HG03439 (cell line): Measurements from ENCODE around the gene HERC3.

Source experiments
- ATAC-seq: cut with Tn5 transposase; IDR thresholded peaks from one replicate; pipeline ENCODE4 v1.9.1; 2021; ENCODE audit warnings: mild to moderate bottlenecking, moderate library complexity; ENCODE audit not compliant: unreplicated experiment

Gene HERC3

DNA sequence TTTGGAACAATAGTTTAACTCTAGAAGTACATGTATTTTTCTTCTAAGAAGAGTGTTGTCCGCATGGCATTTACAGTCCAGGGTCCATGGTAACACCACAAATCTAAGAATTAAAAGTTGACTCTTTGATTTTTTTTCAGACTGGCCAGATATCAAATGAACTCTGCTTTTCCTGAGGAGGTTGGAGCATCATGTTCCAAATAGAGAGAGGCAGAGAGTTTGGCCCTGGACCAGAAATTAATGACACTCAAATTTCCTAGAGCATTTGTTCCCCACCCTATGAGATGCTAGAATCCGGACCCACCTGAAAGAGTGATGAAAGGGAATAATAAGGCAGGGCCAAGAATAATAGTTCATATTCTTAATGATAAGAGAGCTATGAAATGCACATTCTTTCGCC is 152.3 kb downstream of the HERC3 start:
- no peak for ATAC-seq

DNA sequence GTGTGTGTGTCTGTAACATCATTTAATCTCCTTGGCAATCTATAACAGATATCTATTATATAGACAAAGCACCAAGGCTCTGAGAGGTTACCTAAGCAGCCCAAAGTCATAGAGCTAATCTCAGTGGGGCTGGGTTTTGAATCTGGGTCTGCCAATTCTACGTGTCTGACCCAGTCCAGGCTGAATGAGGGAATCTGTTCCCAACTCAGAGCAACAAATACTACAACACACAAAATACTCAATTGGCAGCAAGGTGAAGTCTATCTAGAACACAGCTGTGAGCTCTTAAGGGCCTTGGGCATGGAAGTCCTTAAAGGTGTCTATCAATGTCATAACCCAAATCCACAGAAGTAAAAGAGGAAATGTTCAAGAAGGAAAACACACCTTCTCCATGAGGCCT is 152.9 kb downstream of the HERC3 start:
- ATAC-seq: no peak

GRCh38 chr4:88745581-88746163 is 153.4 kb downstream of the HERC3 start:
- ATAC-seq: no peak

- ATAC-seq: no peak
These were observed 153.9 kb downstream of the HERC3 start for GRCh38 chr4:88746206-88746605.

DNA sequence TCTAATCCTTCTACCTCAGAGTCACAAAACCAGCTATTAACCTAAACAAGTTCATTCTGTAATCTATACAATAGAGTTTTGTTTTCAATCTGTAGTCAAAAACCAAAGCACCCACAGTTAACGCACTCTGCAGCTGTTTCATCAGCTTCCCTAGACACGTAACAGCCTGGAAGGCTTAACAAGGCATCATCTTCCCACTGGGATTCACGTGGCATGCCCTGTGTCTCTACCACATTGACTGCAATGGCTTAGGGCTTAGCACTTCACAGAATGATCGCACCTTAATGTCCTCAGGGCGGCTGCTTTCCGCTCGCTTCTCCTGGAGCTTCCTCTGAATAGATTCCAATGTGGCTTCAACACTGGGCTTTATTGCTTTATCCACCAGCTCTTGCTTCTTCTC is 155.1 kb downstream of the HERC3 start:
- no peak for ATAC-seq

- no peak for ATAC-seq
These were observed 158.1 kb downstream of the HERC3 start for GRCh38 chr4:88750369-88750768.

GRCh38 chr4:88751258-88752075 is 159.2 kb downstream of the HERC3 start:
- no peak for ATAC-seq

DNA sequence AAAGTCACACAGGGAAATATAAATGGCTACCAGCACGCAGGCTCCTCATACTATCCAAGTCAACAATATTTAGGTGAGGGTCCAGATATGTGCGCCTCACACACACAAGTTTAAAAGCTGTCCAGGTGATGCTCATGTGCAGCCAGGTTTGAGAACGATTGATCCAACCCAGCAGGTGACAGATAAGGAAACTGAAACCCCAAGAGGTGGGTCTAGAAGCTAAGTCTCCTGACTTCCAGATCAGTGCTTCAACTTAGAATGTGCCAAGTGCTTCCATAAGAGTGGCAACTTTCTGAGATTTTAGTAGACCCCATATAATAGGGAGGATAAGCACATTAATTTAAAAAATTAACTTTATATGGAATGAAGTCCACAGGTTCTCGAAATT is 159.8 kb downstream of the HERC3 start:
- ATAC-seq: no peak

DNA sequence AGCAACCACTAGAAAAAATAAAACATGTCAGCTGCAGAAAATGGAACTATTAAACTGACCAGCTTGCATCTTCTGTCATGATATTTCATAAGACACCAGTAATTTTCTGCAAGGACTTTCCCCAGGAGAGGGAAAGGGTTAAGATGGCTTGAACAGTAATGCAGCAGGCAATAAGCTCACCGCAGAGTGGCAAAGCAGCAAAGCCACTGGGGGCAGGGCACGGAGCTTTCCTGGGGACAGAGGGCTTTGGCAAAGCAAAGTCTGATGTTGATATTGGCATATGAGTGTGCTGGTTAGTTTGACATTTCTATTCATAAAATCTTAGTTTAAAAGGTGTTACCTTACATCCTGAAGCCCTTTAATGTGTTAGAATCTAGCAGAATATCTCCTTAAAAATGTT is 160.5 kb downstream of the HERC3 start:
- ATAC-seq: no peak

GRCh38 chr4:88753658-88754571 is 161.6 kb downstream of the HERC3 start:
- no peak for ATAC-seq

- ATAC-seq: no peak
These were observed 162.5 kb downstream of the HERC3 start for GRCh38 chr4:88754796-88755195.

- no peak for ATAC-seq
These were observed 163.2 kb downstream of the HERC3 start for GRCh38 chr4:88755454-88755853.

- ATAC-seq: no peak
These were observed 163.9 kb downstream of the HERC3 start for GRCh38 chr4:88756149-88756548.

DNA sequence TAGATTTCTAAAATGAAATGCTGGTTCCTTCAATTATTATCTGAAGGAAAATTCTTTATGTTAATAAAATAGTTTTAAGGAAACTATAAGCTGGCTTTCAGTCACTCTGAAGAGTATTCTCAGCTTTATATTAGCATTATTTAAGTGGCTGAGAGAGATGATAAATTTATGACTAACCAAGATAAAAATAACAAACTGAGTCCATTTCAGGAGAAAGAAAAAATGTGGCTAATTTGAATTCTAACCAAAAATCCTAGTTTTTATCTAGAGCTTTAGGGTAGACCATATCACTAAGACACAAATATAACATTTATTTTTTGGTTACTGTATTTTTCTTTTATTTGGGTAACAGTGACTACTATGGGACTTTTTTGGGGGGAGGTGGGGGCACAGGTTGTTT is 164.8 kb downstream of the HERC3 start:
- no peak for ATAC-seq

- no peak for ATAC-seq
These were observed 165.5 kb downstream of the HERC3 start for GRCh38 chr4:88757776-88758175.
